ENCODE measurements around the gene CDC42EP2. TPM values are rescaled to one million over a fixed set of nuclear protein-coding genes. Genes with fewer than 3 reads are reported as not detected.
"Not testable (repeated sequence)": the region's sequence is repeated elsewhere in the genome, so short reads cannot be mapped to it uniquely, and the experiment has no call there.

The CDC42EP2 gene
- total RNA-seq, 1 donor from 2014 or later, result 47.2 TPM

DNA sequence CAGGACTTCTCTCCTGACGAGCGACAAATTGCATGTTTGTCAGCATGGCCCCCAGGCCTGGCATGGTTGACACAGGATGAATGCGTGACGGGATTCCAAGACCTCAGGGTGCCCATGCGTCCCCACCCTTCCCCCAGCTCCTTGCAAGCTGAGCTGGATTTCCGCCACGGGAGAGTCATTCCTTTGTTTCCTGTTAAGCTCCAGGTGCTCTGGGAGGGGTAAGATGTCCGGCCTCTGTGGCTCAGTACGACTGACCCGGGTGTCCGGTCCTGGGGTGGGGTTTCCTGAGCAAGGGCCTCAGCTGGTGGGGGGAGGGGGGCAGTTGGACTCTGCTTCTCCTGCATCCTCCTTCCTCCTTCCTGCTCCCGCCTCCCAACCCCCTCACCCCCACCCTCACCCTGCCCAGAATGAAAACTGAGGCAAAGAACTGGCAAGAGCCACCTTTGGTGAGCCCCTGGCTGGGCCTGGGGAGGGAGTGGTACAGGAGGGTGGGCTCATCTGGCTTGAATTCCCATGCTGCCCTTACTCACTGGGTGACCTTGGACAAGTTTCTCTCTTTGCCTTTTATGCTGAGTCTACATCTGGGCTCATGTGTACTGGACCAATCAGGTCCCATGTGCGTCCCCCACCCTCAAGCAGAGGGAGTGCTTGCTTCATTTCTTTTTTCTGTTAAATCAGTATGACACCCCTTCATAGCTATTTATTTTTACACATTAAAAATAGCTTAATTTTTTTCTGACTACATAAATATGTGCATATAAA lies 2.5 kb downstream of the CDC42EP2 start:
- DNase-seq (ENCODE audit: low read depth), result peak; percentile 59

DNA sequence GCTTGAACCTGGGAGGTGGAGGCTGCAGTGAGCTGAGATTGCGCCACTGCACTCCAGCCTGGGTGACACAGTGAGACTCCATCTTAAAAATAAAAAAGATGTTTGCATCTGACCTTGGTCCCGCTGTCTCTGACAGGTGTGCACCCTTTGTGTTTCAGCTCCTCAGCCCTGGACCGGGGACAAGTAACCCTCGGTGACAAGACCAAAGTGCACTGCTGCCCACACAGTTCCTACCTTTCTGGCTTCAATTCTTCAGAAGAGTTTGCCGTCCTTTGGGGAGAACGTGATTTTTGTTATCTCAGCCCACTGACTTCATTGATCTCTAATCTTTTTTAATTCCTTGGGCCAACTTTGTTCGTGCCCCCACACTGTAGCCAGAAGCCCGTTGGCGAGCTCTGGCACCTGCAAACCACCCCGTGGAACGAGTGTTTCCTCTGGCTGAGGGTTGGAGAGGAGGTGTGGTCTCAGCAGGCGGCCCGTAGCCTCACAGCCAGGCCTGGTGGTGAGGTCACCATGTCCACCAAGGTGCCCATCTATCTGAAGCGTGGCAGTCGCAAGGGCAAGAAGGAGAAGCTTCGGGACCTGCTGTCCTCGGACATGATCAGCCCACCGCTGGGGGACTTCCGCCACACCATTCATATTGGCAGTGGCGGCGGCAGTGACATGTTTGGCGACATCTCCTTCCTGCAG lies 5.9 kb downstream of the CDC42EP2 start:
- no peak for DNase-seq (ENCODE audit: low read depth)

- no peak for DNase-seq (ENCODE audit: low read depth)
These were observed 6.4 kb downstream of the CDC42EP2 start for GRCh38 chr11:65321076-65321475.

DNA sequence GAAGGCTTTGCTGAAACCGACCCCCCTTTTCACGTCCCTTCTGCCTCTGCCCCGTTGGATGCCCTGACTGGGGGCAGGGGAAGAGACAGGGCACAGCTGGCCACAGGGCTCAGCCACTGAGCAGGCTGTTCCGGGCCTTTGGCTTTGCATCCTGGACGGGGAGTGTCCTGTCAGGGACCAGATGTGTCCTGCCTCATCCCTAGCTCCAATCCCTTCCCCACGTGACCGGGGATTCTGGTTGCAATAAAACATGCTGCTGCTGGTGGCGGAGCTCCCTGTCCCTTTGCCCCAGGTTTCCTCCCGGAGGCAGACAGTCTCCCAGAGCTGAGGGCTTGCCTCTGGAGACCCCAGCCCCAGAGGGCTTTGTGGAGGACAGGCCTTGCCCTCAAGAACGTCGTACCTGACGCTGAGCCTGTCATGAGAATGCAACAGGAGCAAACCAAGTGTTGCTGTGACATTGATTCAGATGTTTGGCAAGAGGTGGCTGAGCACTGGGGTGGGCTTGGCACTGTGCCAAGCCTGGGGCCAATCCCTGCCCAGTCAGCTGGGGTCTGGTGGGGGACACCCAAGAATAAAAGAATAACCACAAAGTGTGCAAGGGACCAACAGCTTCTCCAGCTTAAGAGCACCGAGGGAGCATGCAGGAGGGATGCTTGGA lies 7.3 kb downstream of the CDC42EP2 start:
- DNase-seq (ENCODE audit: low read depth), result no peak

DNA sequence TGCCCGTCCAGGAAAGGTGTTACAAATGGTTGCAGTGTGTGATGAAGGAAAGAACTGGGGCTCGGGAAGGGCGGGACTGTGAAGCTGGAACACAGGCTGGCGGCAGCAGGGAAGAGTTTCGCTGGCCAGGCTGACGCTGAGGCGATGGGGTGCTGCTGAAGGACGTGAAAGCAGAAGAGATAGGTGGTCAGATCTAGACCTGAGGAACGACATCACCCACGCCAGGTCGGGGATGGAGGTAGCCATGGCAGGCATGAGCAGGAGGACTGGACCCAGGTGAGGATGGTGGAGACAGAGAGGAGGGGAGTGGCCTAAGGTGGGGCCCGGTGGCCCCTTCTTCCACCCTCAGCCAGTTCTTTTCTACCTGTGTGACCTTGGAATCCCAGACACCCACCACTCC lies 9.1 kb downstream of the CDC42EP2 start:
- no peak for DNase-seq (ENCODE audit: low read depth)

GRCh38 chr11:65325435-65325834 lies 10.8 kb downstream of the CDC42EP2 start:
- DNase-seq (ENCODE audit: low read depth), result no peak

- no peak for DNase-seq (ENCODE audit: low read depth)
These were observed 12.4 kb downstream of the CDC42EP2 start for GRCh38 chr11:65327021-65327420.

DNA sequence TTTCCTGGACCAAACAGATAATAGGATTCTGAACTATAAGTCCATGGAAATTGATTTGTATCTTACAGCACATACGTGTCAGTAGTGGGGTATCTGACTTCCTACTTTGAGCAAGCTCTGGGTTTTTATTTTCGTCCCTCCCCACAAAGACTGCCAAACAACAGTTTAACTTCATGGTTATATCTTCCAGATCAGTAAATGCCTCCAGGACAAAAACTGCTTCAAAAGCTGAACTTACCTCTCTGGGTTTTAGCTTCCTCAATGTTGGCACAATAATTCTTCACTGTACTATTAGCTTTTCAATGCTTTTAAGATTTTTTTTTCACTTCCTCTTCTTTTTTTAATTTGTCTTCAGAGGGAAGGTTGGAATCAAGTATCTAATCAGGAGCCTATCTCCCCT lies 14.8 kb downstream of the CDC42EP2 start:
- DNase-seq (ENCODE audit: low read depth), result no peak

GRCh38 chr11:65329944-65330403 lies 15.3 kb downstream of the CDC42EP2 start:
- DNase-seq (ENCODE audit: low read depth), result peak; percentile 92

DNA sequence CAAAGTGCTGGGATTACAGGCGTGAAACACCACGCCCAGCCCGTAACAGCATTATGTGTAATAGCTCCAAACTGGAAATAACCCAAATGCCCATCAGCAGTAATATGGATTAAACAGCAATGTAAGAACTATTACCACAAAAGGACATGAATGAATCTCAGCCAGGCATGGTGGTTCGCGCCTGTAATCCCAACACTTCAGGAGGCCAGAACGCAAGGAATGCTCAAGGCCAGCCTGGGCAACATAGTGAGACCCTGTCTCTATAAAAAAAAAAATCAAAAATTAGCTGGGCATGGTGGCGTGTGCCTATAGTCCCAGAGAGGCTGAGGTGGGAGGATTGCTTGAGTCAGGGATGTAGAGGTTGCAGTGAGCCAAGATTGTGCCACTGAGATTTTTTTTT lies 15.9 kb downstream of the CDC42EP2 start:
- no peak for DNase-seq (ENCODE audit: low read depth)

GRCh38 chr11:65332591-65332990 lies 17.9 kb downstream of the CDC42EP2 start:
- not testable (repeated sequence) for DNase-seq (ENCODE audit: low read depth)

- no peak for DNase-seq (ENCODE audit: low read depth)
These were observed 20.1 kb downstream of the CDC42EP2 start for GRCh38 chr11:65334696-65335295.

DNA sequence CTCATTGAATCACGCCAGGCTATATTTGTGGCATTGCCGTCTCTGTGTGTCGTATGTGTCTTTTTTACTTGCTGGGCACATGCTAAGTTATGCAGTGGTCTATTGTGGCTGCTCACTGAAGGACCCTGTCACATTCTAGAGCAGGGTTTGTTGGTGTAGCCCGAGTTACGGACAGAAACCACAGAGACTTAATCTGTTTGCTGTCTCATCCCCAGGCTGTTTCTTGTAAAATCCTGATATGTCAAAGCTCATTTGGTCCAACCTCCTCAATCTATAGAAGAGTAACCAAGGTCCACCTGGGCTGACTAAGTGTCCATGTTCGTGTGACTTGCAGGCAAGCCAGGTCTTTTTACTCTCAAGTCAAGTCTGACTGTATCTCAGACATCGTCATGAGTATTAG lies 24.0 kb downstream of the CDC42EP2 start:
- peak; percentile 42 for DNase-seq (ENCODE audit: low read depth)

GRCh38 chr11:65340226-65340625 lies 25.6 kb downstream of the CDC42EP2 start:
- no peak for DNase-seq (ENCODE audit: low read depth)

- DNase-seq (ENCODE audit: low read depth), result no peak
These were observed 27.2 kb downstream of the CDC42EP2 start for GRCh38 chr11:65341856-65342255.

DNA sequence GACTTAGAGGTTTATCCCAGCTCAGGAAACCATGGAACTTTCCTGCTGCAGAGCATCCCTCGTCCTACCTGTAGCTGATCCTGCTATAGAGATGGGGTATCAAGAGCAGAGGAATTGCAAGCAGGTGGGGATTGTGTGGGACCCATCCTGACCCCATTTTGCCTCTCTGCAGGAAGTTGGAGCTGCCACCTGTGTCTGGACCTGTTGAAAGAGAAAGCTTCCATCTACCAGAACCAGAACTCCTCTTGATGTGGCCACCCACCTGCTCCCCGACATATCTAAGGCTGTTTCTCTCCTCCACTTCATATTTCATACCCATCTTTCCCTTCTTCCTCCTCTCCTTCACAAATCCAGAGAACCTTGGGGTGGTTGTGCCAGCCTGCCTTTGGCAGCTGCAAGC lies 36.8 kb downstream of the CDC42EP2 start:
- DNase-seq (ENCODE audit: low read depth), result no peak

DNA sequence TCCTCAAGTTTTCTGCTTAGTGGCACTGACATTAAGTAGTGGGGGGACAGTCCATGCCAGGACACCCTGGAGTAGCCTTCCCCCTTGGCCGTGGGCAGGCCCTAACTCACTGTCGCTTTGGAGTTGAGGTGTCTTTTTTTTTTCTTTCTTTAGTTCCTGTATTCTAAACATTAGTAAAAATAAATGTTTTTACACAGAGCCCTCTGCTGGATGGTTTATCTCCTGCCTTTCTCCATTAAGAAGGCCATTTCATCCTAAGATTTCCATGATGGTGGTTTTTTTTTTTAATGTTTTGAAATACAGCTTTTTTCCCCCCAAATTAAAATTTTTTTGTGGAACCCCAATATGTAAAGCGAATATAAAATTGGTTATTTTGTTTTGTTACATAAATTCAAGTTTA lies 38.1 kb downstream of the CDC42EP2 start:
- no peak for DNase-seq (ENCODE audit: low read depth)

DNA sequence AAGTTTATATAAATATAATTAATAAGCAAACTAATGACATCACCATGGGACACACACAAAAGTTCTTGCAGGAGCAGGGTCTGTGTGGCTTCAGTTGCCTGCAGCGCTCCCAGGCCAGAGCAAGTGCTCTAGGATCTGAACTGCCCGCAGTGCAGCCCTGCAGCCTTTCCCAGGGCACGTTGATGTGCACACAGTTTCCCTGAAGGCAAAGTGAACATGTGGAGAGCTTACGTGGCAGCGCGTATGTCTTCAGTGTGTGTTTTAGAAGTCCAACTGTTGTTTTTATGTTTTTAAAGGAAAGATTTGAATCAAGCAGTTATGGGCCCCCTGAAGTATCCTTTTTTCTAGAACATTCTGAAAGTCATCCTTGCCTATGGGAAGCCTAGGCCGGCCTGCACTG lies 38.7 kb downstream of the CDC42EP2 start:
- no peak for DNase-seq (ENCODE audit: low read depth)

DNA sequence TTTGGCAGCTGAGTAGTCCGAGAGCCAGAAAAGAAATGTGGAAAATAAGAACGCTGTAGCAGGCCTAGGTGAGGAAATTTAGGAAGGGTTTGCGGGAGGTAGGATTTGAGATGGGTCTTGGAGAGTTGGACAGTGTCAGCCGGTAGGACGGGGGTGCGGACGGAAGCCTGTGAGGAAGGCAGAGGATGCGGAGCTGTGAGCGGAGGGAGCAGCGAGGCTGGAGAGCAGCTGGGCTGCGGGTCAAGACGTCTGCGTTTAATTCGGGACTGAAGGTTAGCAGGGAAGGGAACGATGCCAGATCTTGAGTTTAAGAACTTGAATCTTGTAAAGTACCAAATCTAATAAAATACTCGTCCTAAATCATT lies 39.2 kb downstream of the CDC42EP2 start:
- no peak for DNase-seq (ENCODE audit: low read depth)

- DNase-seq (ENCODE audit: low read depth), result peak; percentile 96
These were observed 39.8 kb downstream of the CDC42EP2 start, which contains the start of gene TIGD3 for GRCh38 chr11:65354265-65355012. Gene TIGD3, plus strand, starts transcription at chr11:65354751. Its CDS starts 1,058 bp downstream, at chr11:65355809.
